Measurements from ENCODE around the gene CCDC141. TPM values are rescaled to one million over a fixed set of nuclear protein-coding genes. Genes with fewer than 3 reads are reported as not detected.
A peak's percentile ranks its signal among the peaks of the same experiment; 100 is the strongest.

The CCDC141 gene
- total and polyA plus RNA-seq, 7 experiments from 2014 or later: 8.2 to 39.2 (median 34.4) TPM

DNA sequence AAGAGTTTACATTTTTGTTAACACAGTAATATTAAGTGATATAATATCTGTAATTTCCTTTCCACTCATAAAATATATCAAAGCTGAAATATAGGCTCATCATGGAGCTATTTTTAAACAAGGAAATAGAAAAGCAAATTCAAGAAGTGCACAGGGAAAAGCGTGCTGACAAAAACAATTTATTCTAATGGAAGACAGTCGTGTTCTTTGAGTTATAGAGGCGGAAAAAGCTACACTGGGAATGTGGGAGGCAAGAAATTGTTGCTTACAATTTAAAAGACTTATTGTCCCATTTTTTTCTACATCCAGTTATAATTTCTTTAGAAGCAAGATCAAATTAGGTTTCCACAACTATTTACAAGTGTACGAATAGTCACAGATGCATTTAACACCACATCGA lies 239.5 kb downstream of the CCDC141 start:
- ChIA-PET CTCF (interaction anchor here (1.0 kb wide), 1 partner anchor 103 kb away, joined by 4 read pairs; no protein-coding TSS in a partner anchor), POLR2A (interaction anchor here (0.5 kb wide), 1 partner anchor 111 kb away, joined by 5 read pairs; no protein-coding TSS in a partner anchor)
- H3K9me3 Mint-ChIP-seq: no peaks in the 10 kb centered on the region
- H3K27me3 ChIP-seq (ENCODE audit: control insufficient read depth in 2 of 2, insufficient read depth in 2 of 2, low read length in 2 of 2): no peaks in the 10 kb centered on the region
- H3K4me1 Mint-ChIP-seq: peaks cover 0 to 2% (median 0%) of the 10 kb centered on the region in 7 donors
- no peaks in the 10 kb centered on the region for H3K9me3 ChIP-seq (ENCODE audit: control insufficient read depth in 2 of 3, low read length in 3 of 3)
- DNase-seq (no peak), ATAC-seq (no peak)
- H3K27ac ChIP-seq (ENCODE audit: low read depth, low read length): no peak overlapping the region
- H3K36me3 ChIP-seq (ENCODE audit: control insufficient read depth in 2 of 3, insufficient read depth in 3 of 3, low read length in 3 of 3): no peaks in the 10 kb centered on the region
- no peaks in the 10 kb centered on the region for H3K27me3 Mint-ChIP-seq
- peaks cover 0 to 36% (median 23%) of the 10 kb centered on the region in 5 donors for H3K36me3 Mint-ChIP-seq
- H3K4me3 Mint-ChIP-seq: no peak overlapping the region
- no peak overlapping the region for H3K4me3 ChIP-seq (ENCODE audit: low read length)
- H3K4me1 ChIP-seq (ENCODE audit: control insufficient read depth in 2 of 2, insufficient read depth in 2 of 2, low read length in 2 of 2): no peaks in the 10 kb centered on the region
- H3K27ac Mint-ChIP-seq: no peak overlapping the region
- intact Hi-C loops (cut with micrococcal nuclease): no loop called here

GRCh38 chr2:178807227-178808008 lies 242.5 kb downstream of the CCDC141 start, which contains the start of gene TTN:
Gene TTN, minus strand, starts transcription at chr2:178807423. Its CDS starts 2,781 bp downstream, at chr2:178804642.
- Mint-ChIP-seq H3K4me3 (no peak within 1 kb of the TSS), H3K36me3 (peaks cover 0 to 23% (median 15%) of the 10 kb centered on the region in 5 donors), H3K4me1 (peaks cover 0 to 3% (median 0%) of the 10 kb centered on the region in 7 donors), H3K27ac (peak within 1 kb of the TSS in 2 of 9 donors; percentile 2 to 19), H3K27me3 (no peaks in the 10 kb centered on the region), H3K9me3 (no peaks in the 10 kb centered on the region)
- Histone ChIP-seq H3K36me3 (ENCODE audit: control insufficient read depth in 2 of 3, insufficient read depth in 3 of 3, low read length in 3 of 3) (no peaks in the 10 kb centered on the region), H3K27ac (ENCODE audit: low read depth, low read length) (no peak within 1 kb of the TSS), H3K9me3 (ENCODE audit: control insufficient read depth in 2 of 3, low read length in 3 of 3) (no peaks in the 10 kb centered on the region), H3K4me3 (ENCODE audit: low read length) (no peak within 1 kb of the TSS), H3K4me1 (ENCODE audit: control insufficient read depth in 2 of 2, insufficient read depth in 2 of 2, low read length in 2 of 2) (no peaks in the 10 kb centered on the region), H3K27me3 (ENCODE audit: control insufficient read depth in 2 of 2, insufficient read depth in 2 of 2, low read length in 2 of 2) (no peaks in the 10 kb centered on the region)
- ChIA-PET POLR2A (no interaction called here), CTCF (no interaction called here)
- no peak for ATAC-seq
- intact Hi-C loops (cut with micrococcal nuclease): loop anchor here in 1 of 2 donors (1.0 kb wide), 1 partner anchor 23 kb away; no protein-coding TSS in a partner anchor
- DNase-seq: no peak

DNA sequence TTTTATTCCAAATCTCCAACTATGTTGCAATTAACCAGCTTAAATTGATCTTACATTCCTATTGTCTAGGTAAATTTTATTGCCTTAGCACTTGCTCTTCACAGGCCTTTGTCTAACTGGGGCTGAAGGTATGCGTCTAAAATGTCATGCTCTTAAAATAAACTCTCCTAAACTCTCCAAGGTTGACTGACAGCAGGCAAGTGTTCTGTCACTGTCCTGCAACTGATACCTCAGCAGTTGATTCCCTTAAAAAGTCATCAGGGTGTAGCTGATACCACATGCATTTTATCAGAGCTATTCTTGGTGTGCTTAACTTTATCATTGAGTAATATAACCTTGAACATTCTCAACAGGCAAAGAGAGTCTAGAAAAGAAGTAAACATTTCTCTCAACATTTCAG lies 243.4 kb downstream of the CCDC141 start:
- H3K27me3 Mint-ChIP-seq: no peaks in the 10 kb centered on the region
- POLR2A ChIA-PET: no interaction called here
- no peaks in the 10 kb centered on the region for H3K4me1 ChIP-seq (ENCODE audit: control insufficient read depth in 2 of 2, insufficient read depth in 2 of 2, low read length in 2 of 2)
- intact Hi-C loops (cut with micrococcal nuclease): no loop called here
- no peak overlapping the region for H3K27ac ChIP-seq (ENCODE audit: low read depth, low read length)
- peak overlapping the region in 2 of 9 donors; percentile 2 to 19 for H3K27ac Mint-ChIP-seq
- H3K9me3 Mint-ChIP-seq: no peaks in the 10 kb centered on the region
- no peaks in the 10 kb centered on the region for H3K27me3 ChIP-seq (ENCODE audit: control insufficient read depth in 2 of 2, insufficient read depth in 2 of 2, low read length in 2 of 2)
- H3K4me3 Mint-ChIP-seq: no peak overlapping the region
- CTCF ChIA-PET: interaction anchor here (0.9 kb wide), 1 partner anchor 9 kb away, joined by 3 read pairs; no protein-coding TSS in a partner anchor
- H3K4me3 ChIP-seq (ENCODE audit: low read length): no peak overlapping the region
- ATAC-seq: no peak
- peaks cover 0 to 6% (median 0%) of the 10 kb centered on the region in 3 experiments for H3K36me3 ChIP-seq (ENCODE audit: control insufficient read depth in 2 of 3, insufficient read depth in 3 of 3, low read length in 3 of 3)
- H3K4me1 Mint-ChIP-seq: peaks cover 0 to 3% (median 0%) of the 10 kb centered on the region in 7 donors
- no peak for DNase-seq
- no peaks in the 10 kb centered on the region for H3K9me3 ChIP-seq (ENCODE audit: control insufficient read depth in 2 of 3, low read length in 3 of 3)
- H3K36me3 Mint-ChIP-seq: peaks cover 0 to 28% (median 13%) of the 10 kb centered on the region in 5 donors

- POLR2A ChIA-PET: no interaction called here
- H3K27ac ChIP-seq (ENCODE audit: low read depth, low read length): no peak overlapping the region
- Mint-ChIP-seq H3K27ac (no peak overlapping the region), H3K9me3 (no peaks in the 10 kb centered on the region), H3K4me3 (no peak overlapping the region), H3K27me3 (no peaks in the 10 kb centered on the region), H3K4me1 (peaks cover 0 to 3% (median 0%) of the 10 kb centered on the region in 7 donors), H3K36me3 (peaks cover 0 to 33% (median 17%) of the 10 kb centered on the region in 5 donors)
- peaks cover 0 to 15% (median 0%) of the 10 kb centered on the region in 3 experiments for H3K36me3 ChIP-seq (ENCODE audit: control insufficient read depth in 2 of 3, insufficient read depth in 3 of 3, low read length in 3 of 3)
- H3K4me1 ChIP-seq (ENCODE audit: control insufficient read depth in 2 of 2, insufficient read depth in 2 of 2, low read length in 2 of 2): no peaks in the 10 kb centered on the region
- DNase-seq (no peak), ATAC-seq (no peak)
- no peaks in the 10 kb centered on the region for H3K9me3 ChIP-seq (ENCODE audit: control insufficient read depth in 2 of 3, low read length in 3 of 3)
- CTCF ChIA-PET: no interaction called here
- intact Hi-C loops (cut with micrococcal nuclease): no loop called here
- H3K27me3 ChIP-seq (ENCODE audit: control insufficient read depth in 2 of 2, insufficient read depth in 2 of 2, low read length in 2 of 2): no peaks in the 10 kb centered on the region
- no peak overlapping the region for H3K4me3 ChIP-seq (ENCODE audit: low read length)
These were observed 244.5 kb downstream of the CCDC141 start for GRCh38 chr2:178805457-178805856.

DNA sequence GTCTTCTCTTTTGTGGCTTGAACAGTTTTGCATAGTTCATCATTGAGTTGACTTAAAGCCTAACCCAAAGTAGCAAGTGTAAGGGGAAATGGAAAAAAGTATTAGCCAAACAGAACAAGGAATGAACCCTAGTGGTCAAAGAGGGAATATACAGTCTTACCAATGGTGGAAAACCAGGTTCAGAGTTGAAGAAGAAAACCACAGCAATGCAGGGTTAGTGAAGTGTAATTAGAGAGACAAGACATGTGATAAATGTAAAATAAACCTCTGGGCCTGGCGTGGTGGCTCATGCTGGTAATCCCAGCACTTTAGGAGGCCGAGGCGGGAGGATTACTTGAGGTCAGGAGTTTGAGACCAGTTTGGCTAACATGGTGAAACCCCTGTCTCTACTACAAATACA lies 245.1 kb downstream of the CCDC141 start:
- ChIA-PET POLR2A (no interaction called here), CTCF (interaction anchor here (0.6 kb wide), 1 partner anchor 10 kb away, joined by 3 read pairs; no protein-coding TSS in a partner anchor)
- Histone ChIP-seq H3K36me3 (ENCODE audit: control insufficient read depth in 2 of 3, insufficient read depth in 3 of 3, low read length in 3 of 3) (peaks cover 0 to 21% (median 0%) of the 10 kb centered on the region in 3 experiments), H3K4me3 (ENCODE audit: low read length) (no peak overlapping the region), H3K9me3 (ENCODE audit: control insufficient read depth in 2 of 3, low read length in 3 of 3) (no peaks in the 10 kb centered on the region), H3K4me1 (ENCODE audit: control insufficient read depth in 2 of 2, insufficient read depth in 2 of 2, low read length in 2 of 2) (no peaks in the 10 kb centered on the region), H3K27ac (ENCODE audit: low read depth, low read length) (no peak overlapping the region), H3K27me3 (ENCODE audit: control insufficient read depth in 2 of 2, insufficient read depth in 2 of 2, low read length in 2 of 2) (no peaks in the 10 kb centered on the region)
- Mint-ChIP-seq H3K27ac (peak overlapping the region in 1 of 9 donors; percentile 51), H3K36me3 (peaks cover 0 to 33% (median 16%) of the 10 kb centered on the region in 5 donors), H3K27me3 (no peaks in the 10 kb centered on the region), H3K4me3 (no peak overlapping the region), H3K9me3 (no peaks in the 10 kb centered on the region), H3K4me1 (peaks cover 0 to 3% (median 0%) of the 10 kb centered on the region in 7 donors)
- intact Hi-C loops (cut with micrococcal nuclease): no loop called here
- DNase-seq: no peak
- no peak for ATAC-seq

DNA sequence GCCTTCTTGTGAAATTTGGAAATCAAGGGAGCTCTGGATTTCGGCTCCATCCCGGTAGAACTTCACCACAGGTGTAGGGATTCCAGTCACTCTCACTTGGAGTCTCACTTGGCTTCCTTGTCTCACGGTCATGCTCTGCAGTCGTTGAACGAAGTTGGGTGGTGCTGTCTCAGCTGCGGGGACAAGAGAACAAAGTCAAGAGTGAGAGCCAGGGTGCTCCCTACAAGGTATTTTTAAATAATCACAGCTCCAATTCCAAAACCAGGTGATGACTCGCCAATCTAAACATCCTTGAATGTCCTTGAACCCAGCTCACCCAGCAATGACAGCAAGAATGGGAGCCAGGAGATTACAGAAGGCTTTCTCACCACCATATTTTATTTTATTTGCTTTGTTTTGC lies 249.4 kb downstream of the CCDC141 start:
- H3K4me3 Mint-ChIP-seq: no peak overlapping the region
- H3K9me3 Mint-ChIP-seq: no peaks in the 10 kb centered on the region
- ATAC-seq: no peak
- H3K27ac ChIP-seq (ENCODE audit: low read depth, low read length): no peak overlapping the region
- ChIA-PET POLR2A (no interaction called here), CTCF (interaction anchor here (0.6 kb wide), 1 partner anchor 84 kb away, joined by 3 read pairs; no protein-coding TSS in a partner anchor)
- no peaks in the 10 kb centered on the region for H3K4me1 ChIP-seq (ENCODE audit: control insufficient read depth in 2 of 2, insufficient read depth in 2 of 2, low read length in 2 of 2)
- H3K36me3 ChIP-seq (ENCODE audit: control insufficient read depth in 2 of 3, insufficient read depth in 3 of 3, low read length in 3 of 3): peaks cover 0 to 29% (median 0%) of the 10 kb centered on the region in 3 experiments
- H3K9me3 ChIP-seq (ENCODE audit: control insufficient read depth in 2 of 3, low read length in 3 of 3): no peaks in the 10 kb centered on the region
- H3K4me1 Mint-ChIP-seq: peaks cover 0 to 3% (median 0%) of the 10 kb centered on the region in 7 donors
- no peaks in the 10 kb centered on the region for H3K27me3 Mint-ChIP-seq
- peaks cover 0 to 44% (median 32%) of the 10 kb centered on the region in 5 donors for H3K36me3 Mint-ChIP-seq
- intact Hi-C loops (cut with micrococcal nuclease): no loop called here
- H3K4me3 ChIP-seq (ENCODE audit: low read length): no peak overlapping the region
- DNase-seq: no peak
- H3K27me3 ChIP-seq (ENCODE audit: control insufficient read depth in 2 of 2, insufficient read depth in 2 of 2, low read length in 2 of 2): no peaks in the 10 kb centered on the region
- no peak overlapping the region for H3K27ac Mint-ChIP-seq

Measured in naive thymus-derived CD4-positive, alpha-beta T cell (primary cell).